Right cardiac atrium (tissue), 5 donors: ENCODE results near the gene CCDC157. TPM values are rescaled to one million over a fixed set of nuclear protein-coding genes. Genes with fewer than 3 reads are reported as not detected.

ENCODE experiments used
- polyA plus RNA-seq: library from polyadenylated mRNA; stranded (reverse); fragments of 200-250 nt; gene quantifications from one replicate; pipeline ENCODE4 v1.2.3, GENCODE V29; 2013
- total RNA-seq, 4 donors: library from RNA; stranded (reverse); fragmentation: NEBNext Ultra II Directional; extraction: Animal tissue kit (Norgen Biotek cat#: 25700); gene quantifications; one replicate each; pipeline ENCODE4 v1.2.1, GENCODE V29; 2021
- donor health status: healthy with polysubstance abuse.
- donor health status: DM: no; HTN: yes; CAD: no.
- donor health status: DM: no; HTN: no; CAD: no.
- donor health status: DM: no; HTN: yes; CAD: no; lungs with severe emphysema.
- donor health status: DM: yes; HTN: yes; CAD: no.

The CCDC157 gene
- total and polyA plus RNA-seq, 5 donors, result 0.47 to 2.1 (median 1.3) TPM

Other genes starting within 250 kb of the CCDC157 start
- 1 to 10 TPM in 1 of 4 donors, under 1 TPM in 3; 0.09 to 3.7 (median 0.43) TPM for gene LIF, start 110.2 kb upstream of the CCDC157 start, total RNA-seq
- gene LIF, start 110.2 kb upstream of the CCDC157 start, polyA plus RNA-seq, result 0.54 TPM
- gene OSM, start 90.2 kb upstream of the CCDC157 start, total RNA-seq, result 1 to 10 TPM in 1 of 4 donors, under 1 TPM in 3; 0.17 to 1.5 (median 0.26) TPM
- 0.81 TPM for gene OSM, start 90.2 kb upstream of the CCDC157 start, polyA plus RNA-seq
- 1 to 10 TPM; 7.0 to 9.0 (median 7.4) TPM for gene CASTOR1, start 67.5 kb upstream of the CCDC157 start, total RNA-seq
- 6.4 TPM for gene CASTOR1, start 67.5 kb upstream of the CCDC157 start, polyA plus RNA-seq
- gene TBC1D10A, start 30.1 kb upstream of the CCDC157 start, total RNA-seq, result 1 to 10 TPM; 5.6 to 9.1 (median 8.5) TPM
- 5.4 TPM for gene TBC1D10A, start 30.1 kb upstream of the CCDC157 start, polyA plus RNA-seq
- gene SF3A1, start 113 bp upstream of the CCDC157 start, total RNA-seq, result 100 to 1,000 TPM; 105 to 110 (median 108) TPM
- gene SF3A1, start 113 bp upstream of the CCDC157 start, polyA plus RNA-seq, result 16.2 TPM
- 10 to 100 TPM in 3 of 4 donors, 1 to 10 TPM in 1; 8.7 to 17.0 (median 12.7) TPM for gene RNF215, start 30.4 kb downstream of the CCDC157 start, total RNA-seq
- 5.7 TPM for gene RNF215, start 30.4 kb downstream of the CCDC157 start, polyA plus RNA-seq
- gene SEC14L2, start 40.0 kb downstream of the CCDC157 start, total RNA-seq, result 1 to 10 TPM; 2.0 to 5.5 (median 3.5) TPM
- gene SEC14L2, start 40.0 kb downstream of the CCDC157 start, polyA plus RNA-seq, result 1.6 TPM
- 10 to 100 TPM; 15.5 to 29.3 (median 18.6) TPM for gene MTFP1, start 68.8 kb downstream of the CCDC157 start, total RNA-seq
- gene MTFP1, start 68.8 kb downstream of the CCDC157 start, polyA plus RNA-seq, result 38.9 TPM
- not detected for gene SEC14L3, start 115.0 kb downstream of the CCDC157 start, total RNA-seq
- not detected for gene SEC14L3, start 115.0 kb downstream of the CCDC157 start, polyA plus RNA-seq
- not detected for gene SEC14L4, start 148.7 kb downstream of the CCDC157 start, total RNA-seq
- gene SEC14L4, start 148.7 kb downstream of the CCDC157 start, polyA plus RNA-seq, result not detected
- under 1 TPM; 0.17 to 0.40 (median 0.23) TPM for gene SEC14L6, start 189.7 kb downstream of the CCDC157 start, total RNA-seq
- gene SEC14L6, start 189.7 kb downstream of the CCDC157 start, polyA plus RNA-seq, result 0.20 TPM
- gene GAL3ST1, start 217.7 kb downstream of the CCDC157 start, total RNA-seq, result under 1 TPM in 3 of 4 donors, not detected in 1; 0.17 to 0.93 (median 0.47) TPM
- 0.75 TPM for gene GAL3ST1, start 217.7 kb downstream of the CCDC157 start, polyA plus RNA-seq
- gene PES1, start 234.9 kb downstream of the CCDC157 start, total RNA-seq, result 10 to 100 TPM; 23.7 to 31.9 (median 23.8) TPM
- 20.1 TPM for gene PES1, start 234.9 kb downstream of the CCDC157 start, polyA plus RNA-seq